PC-3 (cell line): ENCODE results near the gene UQCC5. TPM values are rescaled to one million over a fixed set of nuclear protein-coding genes. Genes with fewer than 3 reads are reported as not detected.

Source experiments
- ATAC-seq: fragments of 200-7000 bp; cut with Tn5 transposase; 2 replicates; pipeline ENCODE4 v1.9.1; 2020; ENCODE audit warnings: mild to moderate bottlenecking, moderate library complexity
- BruUV-seq: library from RNA; stranded (reverse); fragments of 400-500 nt; replicated peaks from 2 replicates; lab custom pipeline; 2021; lab: Mats Ljungman, UMichigan
- CTCF ChIA-PET: fragments of 300-600 bp; sonication (Branson Sonifier 250); formaldehyde crosslinking; loops from one replicate; lab custom pipeline; 2022; ENCODE audit warnings: antibody characterized with exemption; lab: Charles Lee
- POLR2A ChIA-PET: fragments of 300-600 bp; sonication (Branson Sonifier 250); formaldehyde crosslinking; loops from one replicate; lab custom pipeline; 2022; ENCODE audit warnings: antibody characterized with exemption; ENCODE audit not compliant: unreplicated experiment; lab: Charles Lee
- DNase-seq: peaks from one replicate; pipeline ENCODE4 v3.0.0-alpha.2; 2015
- H2AFZ ChIP-seq: fragments of 300-600 bp; sonication (generic); 2 replicates; pipeline ENCODE4 v1.6.0; 2016; ENCODE audit warnings: antibody characterized with exemption, low read length
- H3F3A ChIP-seq: fragments of 300-600 bp; sonication (generic); one replicate; pipeline ENCODE4 v1.6.0; 2017; ENCODE audit warnings: antibody characterized with exemption, low read length, control low read depth, mild to moderate bottlenecking; ENCODE audit not compliant: unreplicated experiment
- H3K27ac ChIP-seq: fragments of 300-600 bp; sonication (generic); 2 replicates; pipeline ENCODE4 v1.5.1; 2016; ENCODE audit warnings: mild to moderate bottlenecking, low read length
- H3K27me3 ChIP-seq: fragments of 300-600 bp; sonication (generic); 2 replicates; pipeline ENCODE4 v1.6.1; 2016; ENCODE audit warnings: low read length, mixed read lengths
- H3K36me3 ChIP-seq: fragments of 300-600 bp; sonication (generic); 2 replicates; pipeline ENCODE4 v1.6.1; 2016; ENCODE audit warnings: low read depth, mixed run types, low read length, mixed read lengths
- H3K4me1 ChIP-seq: fragments of 300-600 bp; sonication (generic); 2 replicates; pipeline ENCODE4 v1.5.1; 2016; ENCODE audit warnings: low read length; ENCODE audit not compliant: insufficient read depth
- H3K4me2 ChIP-seq: fragments of 300-600 bp; sonication (generic); 2 replicates; pipeline ENCODE4 v1.6.0; 2016; ENCODE audit warnings: low read length
- H3K4me3 ChIP-seq: fragments of 300-600 bp; sonication (generic); 2 replicates; pipeline ENCODE4 v1.5.1; 2016; ENCODE audit warnings: mild to moderate bottlenecking, low read length, mixed read lengths
- H3K79me2 ChIP-seq: fragments of 300-600 bp; sonication (generic); 2 replicates; pipeline ENCODE4 v1.6.1; 2017; ENCODE audit warnings: low read length, mixed read lengths
- H3K9ac ChIP-seq: fragments of 300-600 bp; sonication (generic); 2 replicates; pipeline ENCODE4 v1.6.0; 2016; ENCODE audit warnings: mild to moderate bottlenecking, low read length
- H3K9me2 ChIP-seq: fragments of 300-600 bp; sonication (generic); replicated peaks from 2 replicates; pipeline ENCODE4 v1.6.1; 2016; ENCODE audit warnings: mixed run types, low read length, mixed read lengths
- H3K9me3 ChIP-seq: fragments of 300-600 bp; sonication (generic); 2 replicates; pipeline ENCODE4 v1.6.1; 2016; ENCODE audit warnings: low read length, mixed read lengths
- H4K20me1 ChIP-seq: fragments of 300-600 bp; sonication (generic); 2 replicates; pipeline ENCODE4 v1.6.1; 2016; ENCODE audit warnings: low read length, mixed read lengths
- CTCF ChIP-seq: fragments of 300-600 bp; sonication (generic); conservative IDR thresholded peaks from 2 replicates; pipeline ENCODE4 v1.5.1; 2017; ENCODE audit warnings: antibody characterized with exemption, low read depth, mild to moderate bottlenecking, low read length
- EZH2 ChIP-seq: fragments of 300-600 bp; sonication (generic); IDR thresholded peaks from one replicate; pipeline ENCODE4 v1.6.1; 2017; ENCODE audit warnings: antibody characterized with exemption, mild to moderate bottlenecking, low read length; ENCODE audit not compliant: unreplicated experiment
- EZH2phosphoT487 ChIP-seq: fragments of 300-600 bp; sonication (generic); IDR thresholded peaks from 2 replicates; pipeline ENCODE4 v1.6.1; 2018; ENCODE audit warnings: mild to moderate bottlenecking, antibody characterized with exemption, low read length, borderline replicate concordance
- intact Hi-C: fragments of 100-400 bp; cut with micrococcal nuclease; formaldehyde crosslinking; loops from 2 replicates; pipeline ENCODE4 v1.9.0; 2023
- total RNA-seq: library from RNA; depleted of rRNA; stranded (reverse); fragments of >200 nt; gene quantifications from 2 replicates; pipeline ENCODE4 v1.2.3, GENCODE V29; 2014

Gene UQCC5
- total RNA-seq, 1 experiment from 2014 or later: 26.1 TPM

DNA sequence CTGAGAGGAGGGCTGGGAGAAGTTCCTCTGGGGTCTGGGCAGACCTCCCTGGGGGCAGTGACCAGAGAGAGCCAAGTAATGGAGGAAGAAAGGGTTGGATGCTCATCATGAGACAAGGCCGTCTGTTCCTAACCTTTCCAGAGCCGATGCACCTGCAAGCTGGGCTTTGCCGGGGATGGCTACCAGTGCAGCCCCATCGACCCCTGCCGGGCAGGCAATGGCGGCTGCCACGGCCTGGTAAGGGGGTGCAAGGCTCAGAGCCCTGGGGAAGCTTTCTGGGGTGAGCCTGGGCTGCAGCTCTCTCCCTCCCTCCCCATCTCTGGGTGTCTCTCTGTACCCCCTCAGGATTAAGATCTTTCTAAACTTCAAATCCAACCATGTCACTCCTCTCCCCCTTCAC lies 24.9 kb upstream of the UQCC5 start:
- Histone ChIP-seq H3K9me2 (no peaks in the 10 kb centered on the region), H3K9ac (no peak overlapping the region), H3K4me1 (peaks cover 13% of the 10 kb centered on the region; the same call in 1 of the 2 replicates), H3K9me3 (no peaks in the 10 kb centered on the region), H3K27ac (no peak overlapping the region), H3K4me3 (no peak overlapping the region), H3F3A (no peaks in the 10 kb centered on the region), H2AFZ (no peak overlapping the region), H4K20me1 (no peaks in the 10 kb centered on the region), H3K27me3 (no peaks in the 10 kb centered on the region), H3K79me2 (no peaks in the 10 kb centered on the region), H3K36me3 (no peaks in the 10 kb centered on the region), H3K4me2 (no peak overlapping the region)
- TF ChIP-seq CTCF: no peak
- no peak for TF ChIP-seq EZH2
- no peak for TF ChIP-seq EZH2phosphoT487
- no TSS peak for BruUV-seq
- ChIA-PET CTCF (no interaction called here), POLR2A (no interaction called here)
- ATAC-seq (no peak), DNase-seq (no peak)
- intact Hi-C loops: no loop called here

- intact Hi-C loops: no loop called here
- Histone ChIP-seq H3K9me2 (no peaks in the 10 kb centered on the region), H3K4me3 (no peak overlapping the region), H3K9me3 (no peaks in the 10 kb centered on the region), H3K4me1 (peaks cover 8% of the 10 kb centered on the region; the same call in 1 of the 2 replicates), H3K4me2 (no peak overlapping the region), H3K27ac (no peak overlapping the region), H3K36me3 (no peaks in the 10 kb centered on the region), H3K79me2 (no peaks in the 10 kb centered on the region), H2AFZ (no peak overlapping the region), H3K9ac (no peak overlapping the region), H4K20me1 (no peaks in the 10 kb centered on the region), H3F3A (no peaks in the 10 kb centered on the region), H3K27me3 (no peaks in the 10 kb centered on the region)
- TF ChIP-seq EZH2phosphoT487: no peak
- no peak for TF ChIP-seq CTCF
- no peak for TF ChIP-seq EZH2
- POLR2A ChIA-PET: no interaction called here
- BruUV-seq: no TSS peak
- no peak for ATAC-seq
- CTCF ChIA-PET: no interaction called here
- no peak for DNase-seq
These were observed 24.3 kb upstream of the UQCC5 start for GRCh38 chr3:52512105-52512504.

DNA sequence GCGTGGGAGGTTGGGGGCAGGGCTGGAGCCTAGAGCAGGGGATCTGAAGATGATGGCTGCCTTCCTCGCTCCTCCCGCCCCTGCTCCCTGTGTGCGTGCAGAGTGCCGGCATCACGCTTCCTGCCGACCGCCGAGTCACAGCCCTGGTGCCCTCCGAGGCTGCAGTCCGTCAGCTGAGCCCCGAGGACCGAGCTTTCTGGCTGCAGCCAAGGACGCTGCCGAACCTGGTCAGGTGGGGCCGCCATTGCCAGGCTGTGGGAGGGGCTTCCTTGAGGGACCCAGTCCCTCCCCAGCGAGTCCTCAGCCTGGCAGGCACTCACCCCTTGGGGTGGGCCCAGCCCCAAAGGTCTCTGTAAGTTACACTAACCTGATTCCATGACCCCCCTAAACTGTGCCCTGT lies 23.7 kb upstream of the UQCC5 start:
- intact Hi-C loops: no loop called here
- no peak for TF ChIP-seq EZH2phosphoT487
- TF ChIP-seq EZH2: no peak
- no peak for TF ChIP-seq CTCF
- H3K4me3 ChIP-seq: no peak overlapping the region
- no peaks in the 10 kb centered on the region for H4K20me1 ChIP-seq
- no peaks in the 10 kb centered on the region for H3K79me2 ChIP-seq
- CTCF ChIA-PET: no interaction called here
- H3K4me1 ChIP-seq: peaks cover 2% of the 10 kb centered on the region; the same call in 1 of the 2 replicates
- BruUV-seq: no TSS peak
- ATAC-seq: no peak
- DNase-seq: no peak
- POLR2A ChIA-PET: no interaction called here
- H3K36me3 ChIP-seq: no peaks in the 10 kb centered on the region
- H3F3A ChIP-seq: no peaks in the 10 kb centered on the region
- no peak overlapping the region for H2AFZ ChIP-seq
- H3K9me2 ChIP-seq: no peaks in the 10 kb centered on the region
- no peaks in the 10 kb centered on the region for H3K9me3 ChIP-seq
- no peak overlapping the region for H3K9ac ChIP-seq
- no peak overlapping the region for H3K27ac ChIP-seq
- H3K27me3 ChIP-seq: no peaks in the 10 kb centered on the region
- H3K4me2 ChIP-seq: no peak overlapping the region
